Type B pancreatic cell (in vitro differentiated cells): ENCODE measurements around the gene ATL1. TPM values are rescaled to one million over a fixed set of nuclear protein-coding genes. Genes with fewer than 3 reads are reported as not detected.
A peak's percentile ranks its signal among the peaks of the same experiment; 100 is the strongest.

Source experiments
- DNase-seq: peaks from one replicate; pipeline ENCODE4 v3.0.0; 2021; ENCODE audit warnings: mixed read lengths; ENCODE audit not compliant: unreplicated experiment; ENCODE audit errors: extremely low spot score
- H3K27ac Mint-ChIP-seq: 2 replicates; pipeline ENCODE4 v1.8.0; 2021; ENCODE audit warnings: mild to moderate bottlenecking, mixed read lengths
- H3K27me3 Mint-ChIP-seq: 2 replicates; pipeline ENCODE4 v1.8.0; 2021; ENCODE audit warnings: mixed read lengths
- H3K36me3 Mint-ChIP-seq: 2 replicates; pipeline ENCODE4 v1.8.0; 2021; ENCODE audit warnings: mixed read lengths
- H3K4me1 Mint-ChIP-seq: one replicate; pipeline ENCODE4 v1.8.0; 2021; ENCODE audit warnings: mixed read lengths; ENCODE audit not compliant: unreplicated experiment
- H3K4me3 Mint-ChIP-seq: 2 replicates; pipeline ENCODE4 v1.8.0; 2021; ENCODE audit warnings: mild to moderate bottlenecking, mixed read lengths
- H3K9me3 Mint-ChIP-seq: 2 replicates; pipeline ENCODE4 v1.8.0; 2021; ENCODE audit warnings: mixed read lengths
- total RNA-seq: library from RNA; stranded (reverse); gene quantifications from 2 replicates; pipeline ENCODE4 v1.2.1, GENCODE V29; 2021; ENCODE audit warnings: low replicate concordance
- TF ChIP-seq, protein P1 (sequence below): fragments of 200-600 bp; sonication (generic); conservative IDR thresholded peaks from 2 replicates; pipeline ENCODE4 v1.5.0; 2021; ENCODE audit warnings: antibody characterized with exemption, mild to moderate bottlenecking

Gene ATL1
- total RNA-seq, 1 donor from 2014 or later = 5.7 TPM

DNA sequence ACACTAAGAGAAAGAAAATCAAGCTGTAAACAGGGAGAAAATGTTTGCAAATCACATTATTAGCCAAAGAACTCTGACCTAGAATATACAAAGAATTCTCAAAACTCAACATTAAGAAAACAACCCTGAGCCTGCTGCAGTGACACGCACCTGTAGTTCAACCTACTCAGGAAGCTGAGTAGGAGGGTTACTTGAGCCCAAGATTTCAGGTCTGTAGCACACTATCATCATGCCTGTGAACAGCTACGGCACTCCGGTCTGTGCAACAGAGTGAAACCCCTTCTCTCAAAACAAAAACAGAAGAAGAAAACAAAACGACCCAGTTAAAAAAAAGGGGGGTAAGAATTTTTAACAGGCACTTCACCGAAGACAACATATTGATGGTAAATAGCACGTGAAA is 87.3 kb downstream of the ATL1 start:
- Mint-ChIP-seq H3K9me3 (no peaks in the 10 kb centered on the region), H3K27me3 (no peaks in the 10 kb centered on the region), H3K36me3 (peaks cover 16% of the 10 kb centered on the region), H3K27ac (no peak overlapping the region), H3K4me1 (no peaks in the 10 kb centered on the region), H3K4me3 (no peak overlapping the region)
- TF ChIP-seq, protein P1, sequence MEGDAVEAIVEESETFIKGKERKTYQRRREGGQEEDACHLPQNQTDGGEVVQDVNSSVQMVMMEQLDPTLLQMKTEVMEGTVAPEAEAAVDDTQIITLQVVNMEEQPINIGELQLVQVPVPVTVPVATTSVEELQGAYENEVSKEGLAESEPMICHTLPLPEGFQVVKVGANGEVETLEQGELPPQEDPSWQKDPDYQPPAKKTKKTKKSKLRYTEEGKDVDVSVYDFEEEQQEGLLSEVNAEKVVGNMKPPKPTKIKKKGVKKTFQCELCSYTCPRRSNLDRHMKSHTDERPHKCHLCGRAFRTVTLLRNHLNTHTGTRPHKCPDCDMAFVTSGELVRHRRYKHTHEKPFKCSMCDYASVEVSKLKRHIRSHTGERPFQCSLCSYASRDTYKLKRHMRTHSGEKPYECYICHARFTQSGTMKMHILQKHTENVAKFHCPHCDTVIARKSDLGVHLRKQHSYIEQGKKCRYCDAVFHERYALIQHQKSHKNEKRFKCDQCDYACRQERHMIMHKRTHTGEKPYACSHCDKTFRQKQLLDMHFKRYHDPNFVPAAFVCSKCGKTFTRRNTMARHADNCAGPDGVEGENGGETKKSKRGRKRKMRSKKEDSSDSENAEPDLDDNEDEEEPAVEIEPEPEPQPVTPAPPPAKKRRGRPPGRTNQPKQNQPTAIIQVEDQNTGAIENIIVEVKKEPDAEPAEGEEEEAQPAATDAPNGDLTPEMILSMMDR = no peak
- DNase-seq = no peak

DNA sequence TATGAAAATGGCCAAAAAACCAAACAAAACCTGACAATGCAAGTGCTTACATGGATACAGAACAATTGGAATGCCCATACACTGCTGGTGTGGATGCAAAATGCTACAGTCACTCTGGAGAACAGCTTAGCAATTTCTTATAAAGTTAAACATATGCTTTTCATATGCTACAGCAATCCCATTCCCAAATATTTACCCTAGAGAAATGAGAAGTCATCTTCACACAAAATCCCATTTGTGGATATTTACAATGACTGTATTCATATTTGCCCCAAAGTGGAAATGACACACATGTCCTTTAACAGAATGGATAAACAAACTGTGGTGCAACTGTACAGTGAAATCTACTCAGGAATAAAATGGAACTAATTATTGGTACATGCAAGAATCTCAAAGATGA is 87.8 kb downstream of the ATL1 start:
- Mint-ChIP-seq H3K9me3 (no peaks in the 10 kb centered on the region), H3K36me3 (peaks cover 19% of the 10 kb centered on the region), H3K4me1 (no peaks in the 10 kb centered on the region), H3K27ac (no peak overlapping the region), H3K27me3 (no peaks in the 10 kb centered on the region), H3K4me3 (no peak overlapping the region)
- TF ChIP-seq, protein P1 = no peak
- DNase-seq = no peak

DNA sequence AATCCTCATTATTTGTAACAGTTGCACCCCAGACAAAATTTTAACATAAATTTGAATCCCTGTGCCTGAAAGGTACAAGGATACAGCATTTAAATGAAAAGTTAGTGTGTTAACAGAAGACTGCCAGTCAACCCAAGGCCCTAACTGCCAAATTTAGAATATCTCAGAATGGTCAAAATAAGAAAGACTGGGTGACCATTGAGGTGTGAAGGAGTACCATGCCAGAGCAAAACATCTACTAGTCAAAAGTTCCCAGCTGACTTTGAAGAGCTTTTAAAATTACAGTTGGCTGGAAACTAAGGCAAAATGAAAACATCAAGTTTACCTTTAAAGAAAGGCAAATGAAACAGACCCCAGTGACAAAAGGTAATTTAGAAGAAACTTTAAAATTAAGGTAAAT is 89.7 kb downstream of the ATL1 start:
- peaks cover 14% of the 10 kb centered on the region for H3K36me3 Mint-ChIP-seq

DNA sequence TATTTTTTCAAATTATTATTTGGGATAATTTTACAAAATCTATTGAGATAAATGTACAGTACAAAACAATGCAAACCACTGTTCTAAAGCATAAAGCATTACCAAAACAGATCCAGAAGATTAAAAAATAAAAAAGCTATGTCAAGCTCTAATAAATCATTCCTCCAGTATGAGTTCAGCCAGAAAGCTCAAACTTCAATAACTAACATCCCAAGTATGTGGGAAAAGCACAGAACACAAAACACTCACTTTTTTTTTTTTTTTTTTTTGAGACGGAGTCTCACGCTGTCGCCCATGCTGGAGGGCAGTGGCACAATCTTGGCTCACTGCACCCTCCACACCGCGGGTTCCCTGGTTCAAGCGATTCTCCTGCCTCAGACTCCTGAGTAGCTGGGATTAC is 96.8 kb downstream of the ATL1 start:
- TF ChIP-seq, protein P1 = no peak
- Mint-ChIP-seq H3K4me3 (no peak overlapping the region), H3K36me3 (peaks cover 30% of the 10 kb centered on the region), H3K27ac (no peak overlapping the region), H3K27me3 (no peaks in the 10 kb centered on the region), H3K4me1 (peaks cover 23% of the 10 kb centered on the region), H3K9me3 (no peaks in the 10 kb centered on the region)
- DNase-seq = no peak

More for the DNA sequence above, 89.7 kb downstream of the ATL1 start:
- Mint-ChIP-seq H3K4me1 (no peaks in the 10 kb centered on the region), H3K27ac (no peak overlapping the region), H3K27me3 (no peaks in the 10 kb centered on the region), H3K4me3 (no peak overlapping the region), H3K9me3 (no peaks in the 10 kb centered on the region)
- DNase-seq = no peak
- TF ChIP-seq, protein P1 = no peak

DNA sequence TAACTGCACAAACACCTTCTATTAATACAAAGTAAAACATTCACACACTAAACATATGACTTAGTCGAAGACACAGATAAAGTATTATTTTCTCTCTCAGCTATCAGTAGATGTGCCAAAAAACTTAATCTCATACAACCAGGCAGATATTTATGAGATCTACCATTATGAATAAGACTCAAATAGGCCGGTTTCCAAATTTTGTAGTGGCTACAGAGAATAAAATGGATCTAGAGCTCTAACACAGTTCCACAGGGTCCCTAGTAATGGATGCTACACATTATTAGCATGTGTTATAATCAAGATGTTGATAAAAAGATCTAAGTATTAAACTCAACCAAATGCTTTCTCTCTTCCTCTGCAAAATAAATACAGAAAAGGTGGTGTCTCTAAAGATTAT is 97.8 kb downstream of the ATL1 start:
- Mint-ChIP-seq H3K27ac (peak overlapping the region; percentile 32), H3K4me3 (peak overlapping the region; percentile 3), H3K9me3 (no peaks in the 10 kb centered on the region), H3K36me3 (peaks cover 27% of the 10 kb centered on the region), H3K27me3 (no peaks in the 10 kb centered on the region), H3K4me1 (peaks cover 23% of the 10 kb centered on the region)
- no peak for DNase-seq
- TF ChIP-seq, protein P1 = no peak

DNA sequence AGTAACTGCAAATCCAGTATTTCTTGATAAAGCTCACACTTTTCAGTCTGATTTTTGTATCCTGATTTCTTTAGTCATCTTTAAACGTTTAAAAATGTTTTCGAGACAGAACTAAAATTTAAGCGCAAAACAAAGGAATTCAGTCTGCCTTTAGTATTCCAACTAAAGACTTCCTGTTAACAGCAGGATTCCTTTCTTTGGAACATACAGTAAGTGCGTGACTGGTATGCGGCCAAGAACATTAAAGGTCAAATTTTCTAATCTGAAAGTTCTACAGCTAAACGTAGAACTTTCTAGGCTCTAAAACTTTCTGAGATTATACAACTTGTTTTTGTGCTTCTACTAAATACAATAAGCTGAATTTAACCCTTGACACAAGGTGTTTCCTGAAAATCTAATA is 98.3 kb downstream of the ATL1 start:
- Mint-ChIP-seq H3K4me1 (peaks cover 23% of the 10 kb centered on the region), H3K4me3 (peak overlapping the region; percentile 3), H3K27ac (peak overlapping the region; percentile 32), H3K36me3 (peaks cover 30% of the 10 kb centered on the region), H3K27me3 (no peaks in the 10 kb centered on the region), H3K9me3 (no peaks in the 10 kb centered on the region)
- TF ChIP-seq, protein P1 = no peak
- DNase-seq = no peak
